Measurements from ENCODE around the gene ADAMTS2. TPM values are rescaled to one million over a fixed set of nuclear protein-coding genes. Genes with fewer than 3 reads are reported as not detected.

ADAMTS2 gene
- total and polyA plus RNA-seq, 2 donors (not counting 3 experiments of a cell fraction or from before 2014, with no cell fraction given) = not detected

GRCh38 chr5:179170606-179171005 lies 174.7 kb downstream of the ADAMTS2 start:
- ChIA-PET CTCF (no interaction called here), POLR2A (no interaction called here)
- no peak for FAIRE-seq

GRCh38 chr5:179169836-179170235 lies 175.4 kb downstream of the ADAMTS2 start:
- ChIA-PET CTCF (no interaction called here), POLR2A (no interaction called here)
- Histone ChIP-seq H3K4me3 (replicated peaks in 1 of 3; ENCODE audit: insufficient read depth in 1 of 3, low read depth in 1 of 3, low read length in 3 of 3) (no peak overlapping the region), H3K4me2 (ENCODE audit: insufficient read depth, low read length) (no peak overlapping the region), H3K9me1 (replicated peaks; ENCODE audit: control insufficient read depth, extremely low read depth, insufficient read depth, low read length) (no peaks in the 10 kb centered on the region), H3K4me1 (ENCODE audit: control insufficient read depth, extremely low read depth, insufficient read depth, low read length) (no peaks in the 10 kb centered on the region), H3K36me3 (ENCODE audit: control insufficient read depth in 2 of 2, extremely low read depth in 1 of 2, insufficient read depth in 2 of 2, low read length in 2 of 2) (no peaks in the 10 kb centered on the region), H3K9me3 (replicated peaks; ENCODE audit: control insufficient read depth, insufficient read depth, low read length) (no peaks in the 10 kb centered on the region), H3K9ac (replicated peaks; ENCODE audit: extremely low read depth, insufficient read depth, low read length) (no peak overlapping the region), H3K27me3 (ENCODE audit: control insufficient read depth in 2 of 2, insufficient read depth in 2 of 2, low read length in 2 of 2) (no peaks in the 10 kb centered on the region), H3K27ac (ENCODE audit: insufficient read depth, low read depth, low read length) (no peak overlapping the region), H3K79me2 (ENCODE audit: control insufficient read depth, insufficient read depth, low read length) (no peaks in the 10 kb centered on the region), H4K20me1 (replicated peaks; ENCODE audit: control insufficient read depth, extremely low read depth, insufficient read depth, low read length) (no peaks in the 10 kb centered on the region), H2AFZ (ENCODE audit: low read depth, low read length) (no peak overlapping the region)
- TF ChIP-seq POLR2A (IDR thresholded peaks at IDR 0.05; ENCODE audit: low read depth, low read length) = no peak
- TF ChIP-seq MAX (IDR thresholded peaks at IDR 0.05; ENCODE audit: insufficient read depth, insufficient read length) = no peak
- no TSS peak for BruUV-seq (replicated peaks)
- dilution Hi-C loops (cut with MboI; ENCODE audit: extremely low pct_ligation_motif_present, low sequenced_read_pairs) = no loop called here
- intact Hi-C loops (cut with micrococcal nuclease) = loop anchor here (5.0 kb wide), 1 partner anchor 497 kb away; no protein-coding TSS in a partner anchor
- DNase-seq (ENCODE audit: low read depth, low spot score) (no peak), FAIRE-seq (no peak)

More at GRCh38 chr5:179170606-179171005, 174.7 kb downstream of the ADAMTS2 start:
- Histone ChIP-seq H2AFZ (ENCODE audit: low read depth, low read length) (no peak overlapping the region), H3K27me3 (ENCODE audit: control insufficient read depth in 2 of 2, insufficient read depth in 2 of 2, low read length in 2 of 2) (no peaks in the 10 kb centered on the region), H3K9ac (replicated peaks; ENCODE audit: extremely low read depth, insufficient read depth, low read length) (no peak overlapping the region), H3K4me1 (ENCODE audit: control insufficient read depth, extremely low read depth, insufficient read depth, low read length) (no peaks in the 10 kb centered on the region), H4K20me1 (replicated peaks; ENCODE audit: control insufficient read depth, extremely low read depth, insufficient read depth, low read length) (no peaks in the 10 kb centered on the region), H3K9me1 (replicated peaks; ENCODE audit: control insufficient read depth, extremely low read depth, insufficient read depth, low read length) (no peaks in the 10 kb centered on the region), H3K9me3 (replicated peaks; ENCODE audit: control insufficient read depth, insufficient read depth, low read length) (no peaks in the 10 kb centered on the region), H3K27ac (ENCODE audit: insufficient read depth, low read depth, low read length) (no peak overlapping the region), H3K36me3 (ENCODE audit: control insufficient read depth in 2 of 2, extremely low read depth in 1 of 2, insufficient read depth in 2 of 2, low read length in 2 of 2) (no peaks in the 10 kb centered on the region), H3K4me2 (ENCODE audit: insufficient read depth, low read length) (no peak overlapping the region), H3K79me2 (ENCODE audit: control insufficient read depth, insufficient read depth, low read length) (no peaks in the 10 kb centered on the region), H3K4me3 (replicated peaks in 1 of 3; ENCODE audit: insufficient read depth in 1 of 3, low read depth in 1 of 3, low read length in 3 of 3) (no peak overlapping the region)
- DNase-seq (ENCODE audit: low read depth, low spot score) = no peak
- intact Hi-C loops (cut with micrococcal nuclease) (no loop called here), dilution Hi-C loops (cut with MboI; ENCODE audit: extremely low pct_ligation_motif_present, low sequenced_read_pairs) (no loop called here)
- no peak for TF ChIP-seq FOS (IDR thresholded peaks at IDR 0.05; ENCODE audit: borderline replicate concordance, insufficient read depth, low read length)
- no peak for TF ChIP-seq EZH2 (IDR thresholded peaks at IDR 0.05; ENCODE audit: borderline replicate concordance, low read depth, low read length, severe bottlenecking)
- no peak for TF ChIP-seq MAX (IDR thresholded peaks at IDR 0.05; ENCODE audit: insufficient read depth, insufficient read length)
- TF ChIP-seq POLR2A (IDR thresholded peaks at IDR 0.05; ENCODE audit: low read depth, low read length) = no peak
- no TSS peak for BruUV-seq (replicated peaks)
